CD4-positive, alpha-beta T cell treated with Interleukin-1 beta for 1 hour (primary cell): ENCODE data around the gene NCEH1.
"Not testable (repeated sequence)": the region's sequence is repeated elsewhere in the genome, so short reads cannot be mapped to it uniquely, and the experiment has no call there.

Experiments used
- DNase-seq, 2 donors: peaks; one replicate each; pipeline ENCODE4 v3.0.0-alpha.2; 2020 to 2022

Gene NCEH1

DNA sequence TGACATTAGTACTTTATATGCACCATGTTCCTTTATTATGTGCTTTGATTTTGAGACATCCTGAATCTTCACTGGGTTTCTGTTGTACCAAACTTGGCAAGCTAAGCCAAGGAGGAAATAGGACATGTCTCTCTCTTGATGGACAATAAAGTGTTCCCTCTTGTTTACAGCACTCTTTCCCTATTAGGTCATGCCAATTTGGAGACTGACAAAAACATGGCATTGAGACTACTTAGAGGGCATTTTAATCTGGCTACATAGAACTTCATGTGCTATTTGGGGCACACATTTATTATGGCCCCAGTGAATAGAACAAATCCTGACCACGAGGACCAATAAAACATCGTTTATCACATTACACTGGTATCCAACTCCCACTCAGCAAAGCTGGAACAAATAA, 102.3 kb downstream of the NCEH1 start:
- DNase-seq = no peak

GRCh38 chr3:172607305-172608121, 103.4 kb downstream of the NCEH1 start:
- no peak for DNase-seq

DNA sequence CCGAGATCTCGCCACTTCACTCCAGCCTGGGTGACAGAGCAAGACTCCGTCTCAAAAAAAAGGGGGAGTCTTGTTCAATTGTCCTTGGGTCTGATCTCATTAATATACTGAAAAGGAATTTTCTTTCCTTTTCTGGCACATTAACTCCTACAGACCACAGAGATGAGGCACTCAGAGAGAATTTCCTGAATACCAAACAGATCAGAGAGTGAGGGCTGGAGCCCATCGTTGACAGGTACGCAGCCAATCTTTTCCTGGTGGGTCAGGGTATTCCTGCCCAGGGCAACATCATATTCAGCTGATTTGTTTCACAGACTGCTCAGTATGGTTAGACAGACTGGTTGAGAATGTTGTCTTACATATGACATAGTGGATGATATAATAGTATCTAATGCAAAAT, 104.8 kb downstream of the NCEH1 start:
- DNase-seq = no peak

DNA sequence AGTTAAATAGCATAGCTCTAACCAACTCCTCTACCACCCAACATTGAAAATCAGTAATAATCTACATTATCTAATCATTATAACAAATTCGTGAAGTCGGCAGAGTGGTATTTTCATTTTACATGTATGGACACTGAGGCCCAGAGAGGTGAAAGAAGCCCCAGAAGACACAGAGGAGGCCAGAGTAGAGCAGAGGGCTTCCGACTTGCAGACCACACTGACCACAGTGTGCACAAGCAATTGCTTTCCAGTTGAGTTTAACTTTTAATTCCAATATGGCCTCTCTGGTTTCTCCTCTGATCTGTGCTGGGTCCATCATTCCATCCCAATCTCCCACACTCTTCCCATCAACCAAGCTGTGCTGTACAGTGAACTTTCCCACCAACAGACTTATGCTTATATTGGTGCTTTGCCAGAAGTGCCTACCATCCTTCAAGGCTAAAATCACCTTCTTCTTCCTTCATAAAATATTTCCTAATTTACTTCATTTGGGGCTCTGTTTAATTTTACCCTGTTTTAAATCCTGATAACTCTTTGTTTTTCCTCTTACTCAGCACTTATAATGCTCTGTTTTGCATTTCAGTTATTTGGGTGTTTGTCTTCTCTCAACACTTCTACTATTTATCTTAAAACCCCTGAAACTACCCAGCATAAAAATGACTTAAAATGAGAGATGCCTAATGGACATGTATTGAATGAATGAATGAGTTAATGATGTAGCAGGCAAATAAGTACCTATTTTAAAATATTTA, 105.8 kb downstream of the NCEH1 start:
- DNase-seq = no peak

- no peak for DNase-seq
These were observed 109.6 kb downstream of the NCEH1 start for GRCh38 chr3:172601066-172601832.

- no peak for DNase-seq
These were observed 110.2 kb downstream of the NCEH1 start for GRCh38 chr3:172600644-172601065.

DNA sequence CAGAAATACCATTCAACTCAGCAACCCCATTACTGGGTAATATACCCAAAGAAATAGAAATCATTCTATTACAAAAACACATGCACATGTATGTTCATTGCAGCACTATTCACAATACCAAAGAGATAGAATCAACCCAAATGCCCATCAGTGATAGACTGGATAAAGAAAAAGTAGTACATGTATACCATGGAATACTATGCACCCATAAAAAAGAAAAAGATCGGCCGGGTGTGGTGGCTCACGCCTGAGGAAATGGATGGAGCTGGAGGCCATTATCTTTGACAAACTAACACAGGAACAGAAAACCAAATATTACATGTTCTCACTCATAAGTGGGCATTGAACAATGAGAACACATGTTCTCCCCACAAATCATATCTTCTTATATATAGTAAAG, 112.0 kb downstream of the NCEH1 start:
- DNase-seq = no peak

DNA sequence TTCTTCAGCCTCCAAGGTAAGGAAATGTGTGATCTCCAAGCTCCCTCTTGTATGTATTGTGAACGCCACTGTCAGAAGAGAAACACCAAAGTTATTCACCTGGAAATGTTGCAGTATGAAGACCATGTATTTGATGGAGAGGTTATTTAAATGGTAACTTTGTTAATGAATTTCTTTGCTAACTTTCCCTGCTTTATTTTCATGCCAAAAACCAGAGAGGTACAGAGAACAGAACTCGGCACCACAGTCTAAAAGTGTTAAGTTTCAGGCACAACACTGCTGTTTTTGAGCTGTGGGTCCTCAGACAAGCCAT, 114.5 kb downstream of the NCEH1 start:
- DNase-seq = no peak

- peak; percentile 42 to 77 for DNase-seq
These were observed 115.0 kb downstream of the NCEH1 start for GRCh38 chr3:172595664-172596393.

- DNase-seq = not testable (repeated sequence)
These were observed 115.8 kb downstream of the NCEH1 start for GRCh38 chr3:172594900-172595663.

DNA sequence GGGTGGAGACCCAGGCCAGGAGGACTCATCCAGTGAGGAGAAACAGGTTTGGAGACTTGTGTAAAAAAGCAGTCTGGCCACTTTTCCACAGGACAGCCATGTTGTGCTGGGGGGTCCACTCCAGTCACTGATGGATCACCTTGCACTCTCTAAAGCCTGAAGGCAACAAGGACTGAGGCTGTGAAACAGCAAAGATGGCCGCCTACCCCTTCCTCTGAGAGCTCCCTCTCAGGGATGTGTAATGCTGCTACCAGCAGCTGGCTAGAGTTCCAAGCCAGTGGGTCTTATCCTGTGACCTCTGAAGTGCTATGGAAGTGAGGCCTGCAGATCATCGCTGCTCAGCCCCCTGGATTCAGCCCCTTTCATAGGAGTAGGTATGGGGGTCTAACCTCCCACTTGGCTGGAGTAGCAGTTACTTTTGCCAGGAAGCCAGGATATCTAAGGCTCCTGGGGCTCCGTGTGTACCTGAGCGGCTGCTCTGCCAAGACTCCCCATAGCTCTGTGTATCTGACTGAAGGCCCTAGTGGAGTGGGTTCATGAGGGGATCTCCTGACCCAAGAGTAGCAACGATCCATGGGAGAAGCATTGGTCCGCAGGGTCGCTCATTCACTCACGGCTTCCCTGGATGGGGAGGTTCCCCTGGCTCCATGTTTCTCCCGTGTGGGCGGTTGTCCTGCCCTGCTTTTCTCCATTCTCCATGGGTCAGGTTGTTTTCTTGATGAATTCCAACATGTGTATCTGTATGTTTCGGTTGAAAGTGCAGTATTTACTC, 117.8 kb downstream of the NCEH1 start:
- no peak for DNase-seq

- peak; percentile 79 to 84 for DNase-seq
These were observed 118.7 kb downstream of the NCEH1 start for GRCh38 chr3:172591876-172592771.

GRCh38 chr3:172591125-172591605, 119.7 kb downstream of the NCEH1 start:
- DNase-seq = no peak

GRCh38 chr3:172586436-172586835, 124.4 kb downstream of the NCEH1 start:
- no peak for DNase-seq

GRCh38 chr3:172585954-172586353, 124.9 kb downstream of the NCEH1 start:
- DNase-seq = no peak

- no peak for DNase-seq
These were observed 128.2 kb downstream of the NCEH1 start for GRCh38 chr3:172582712-172583111.

DNA sequence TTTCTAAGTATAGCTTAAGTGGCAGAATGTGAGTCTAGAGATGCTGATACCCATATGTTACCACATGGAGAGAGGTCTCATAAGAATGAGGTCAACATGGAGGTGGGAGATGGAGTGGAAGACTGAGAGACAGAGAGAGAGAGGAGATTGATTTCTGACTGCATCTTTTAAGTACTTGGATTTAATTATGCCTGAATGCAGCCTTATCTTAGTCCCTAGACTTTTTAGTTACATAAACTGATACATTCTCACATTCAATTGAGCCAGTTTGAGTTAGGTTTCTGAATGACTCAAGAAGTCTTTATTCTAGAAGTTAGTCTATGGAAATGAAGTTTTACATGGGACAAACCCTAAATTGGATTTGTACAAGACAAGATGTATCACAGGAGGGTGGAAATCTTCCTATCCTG, 129.1 kb downstream of the NCEH1 start:
- DNase-seq = no peak

GRCh38 chr3:172580680-172581401, 130.0 kb downstream of the NCEH1 start:
- no peak for DNase-seq
